ENCODE data around the gene PHF24.

DNA sequence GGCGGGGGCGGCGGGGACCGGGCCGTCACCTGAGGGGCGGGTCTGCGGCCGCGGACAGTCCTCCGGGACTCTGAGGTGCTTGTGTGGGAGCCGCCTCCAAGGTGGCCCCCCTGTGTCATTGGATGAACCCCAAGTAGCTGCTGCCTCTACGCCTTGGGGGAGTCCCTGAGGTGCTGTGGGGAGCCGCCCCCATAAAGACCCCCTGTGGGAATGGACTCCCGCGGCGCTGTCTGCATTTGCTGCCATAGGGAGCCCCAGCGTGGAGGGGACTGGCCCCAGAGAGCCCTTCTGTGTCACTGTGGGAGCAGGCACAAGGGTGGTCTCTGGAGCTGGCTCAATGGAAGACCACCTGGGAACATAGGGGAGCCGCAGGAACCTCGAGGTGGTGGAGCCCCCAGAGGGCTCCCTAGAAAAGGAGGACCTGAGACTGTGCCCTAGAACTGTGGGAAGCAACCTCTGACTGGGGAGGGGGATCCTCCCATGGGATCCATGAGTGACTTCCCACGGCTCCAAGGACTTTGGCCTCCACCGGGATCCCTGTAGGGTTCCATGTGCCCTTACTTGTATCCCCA lies 412 bp downstream of the PHF24 start:
- TF ChIP-seq CTCF (IDR thresholded peaks at IDR 0.05) (no peak), POLR2A (IDR thresholded peaks at IDR 0.05) (no peak), EP300 (IDR thresholded peaks at IDR 0.05) (no peak), POLR2AphosphoS5 (IDR thresholded peaks at IDR 0.05) (no peak)
